Stimulated activated CD8-positive, alpha-beta memory T cell treated with anti-CD3 and anti-CD28 coated beads, Interleukin-15, amount 100 ng/mL, for 48 hours (primary cell): ENCODE results near the gene GRID1.
A peak's percentile ranks its signal among the peaks of the same experiment; 100 is the strongest.

Source experiments
- DNase-seq, 2 donors: peaks; one replicate each; pipeline ENCODE4 v3.0.0-alpha.2; 2020; ENCODE audit warnings: low read depth in 2 of 2

GRID1 gene

DNA sequence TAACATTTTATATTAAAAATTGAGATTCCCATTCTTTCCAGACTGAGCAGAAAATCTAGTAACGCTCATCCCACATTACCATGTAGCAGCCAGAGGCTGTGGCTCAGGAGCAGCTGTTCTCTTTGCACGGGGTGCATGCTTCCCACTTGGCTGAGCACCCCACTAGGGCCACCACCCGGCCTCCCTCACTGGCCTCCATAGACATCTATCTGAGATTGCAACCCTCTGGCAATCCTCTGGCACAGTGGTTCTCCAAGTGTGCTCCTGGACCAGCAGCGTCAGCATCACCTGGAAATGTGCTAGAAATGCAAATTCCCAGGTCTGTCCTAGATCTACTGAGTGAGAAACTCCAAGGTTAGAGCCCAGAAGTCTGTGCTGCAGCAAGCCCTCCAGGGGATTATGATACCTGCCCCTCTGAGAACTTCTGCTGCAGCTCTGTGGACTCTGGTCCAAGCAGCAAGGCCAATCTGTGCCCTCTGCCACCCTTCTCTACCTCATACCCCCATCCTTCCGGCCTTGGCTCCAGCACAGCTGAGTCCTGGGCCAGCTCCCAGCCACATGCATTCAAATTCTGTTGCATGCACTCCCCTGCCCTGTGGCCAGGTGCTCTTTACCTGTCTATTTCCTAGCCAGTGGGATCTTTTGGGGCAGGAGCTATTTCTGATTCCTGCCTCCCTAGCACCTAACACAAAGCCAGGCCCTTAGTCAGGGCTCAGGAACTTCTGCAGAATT, 301.5 kb downstream of the GRID1 start:
- DNase-seq: no peak

GRCh38 chr10:86064219-86064618, 302.4 kb downstream of the GRID1 start:
- no peak for DNase-seq

DNA sequence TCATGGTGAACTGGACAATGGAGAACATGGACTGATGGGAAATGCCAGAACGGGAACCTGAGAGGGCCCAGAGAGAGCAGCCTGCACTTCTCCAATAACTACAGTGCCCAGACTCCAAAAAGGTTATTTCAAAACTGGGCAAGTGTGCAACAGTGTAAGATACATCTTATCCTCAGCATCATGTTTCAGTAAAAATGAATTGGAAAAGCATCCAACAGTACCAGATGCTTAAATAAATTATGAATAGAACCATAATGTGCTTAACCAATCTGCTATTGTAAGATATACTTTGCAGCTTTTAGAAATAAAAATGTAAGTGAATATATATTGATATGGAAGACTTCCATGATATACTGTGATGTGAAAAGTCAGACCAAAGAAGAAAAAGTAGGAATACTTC, 303.3 kb downstream of the GRID1 start:
- DNase-seq: no peak

- no peak for DNase-seq
Observed at GRCh38 chr10:86062647-86063145, 303.9 kb downstream of the GRID1 start.

DNA sequence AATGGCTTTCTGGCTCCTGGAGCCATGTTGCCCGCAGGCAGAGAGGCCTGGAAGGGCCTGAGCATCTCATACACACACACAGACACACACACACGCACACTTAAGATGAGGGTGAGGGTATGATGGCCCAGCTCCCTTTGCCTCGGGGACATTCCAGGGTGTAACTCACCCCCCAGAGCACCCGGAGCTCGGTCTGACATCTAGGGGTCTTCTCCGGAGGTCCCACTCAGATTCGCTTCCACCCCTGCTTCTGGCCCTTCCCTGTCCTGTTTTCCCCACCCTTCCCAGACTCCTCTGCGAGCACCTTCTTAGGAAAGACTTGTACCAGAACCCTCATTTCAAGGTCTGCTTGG, 304.4 kb downstream of the GRID1 start:
- DNase-seq: no peak

GRCh38 chr10:86061278-86062197, 305.1 kb downstream of the GRID1 start:
- no peak for DNase-seq

DNA sequence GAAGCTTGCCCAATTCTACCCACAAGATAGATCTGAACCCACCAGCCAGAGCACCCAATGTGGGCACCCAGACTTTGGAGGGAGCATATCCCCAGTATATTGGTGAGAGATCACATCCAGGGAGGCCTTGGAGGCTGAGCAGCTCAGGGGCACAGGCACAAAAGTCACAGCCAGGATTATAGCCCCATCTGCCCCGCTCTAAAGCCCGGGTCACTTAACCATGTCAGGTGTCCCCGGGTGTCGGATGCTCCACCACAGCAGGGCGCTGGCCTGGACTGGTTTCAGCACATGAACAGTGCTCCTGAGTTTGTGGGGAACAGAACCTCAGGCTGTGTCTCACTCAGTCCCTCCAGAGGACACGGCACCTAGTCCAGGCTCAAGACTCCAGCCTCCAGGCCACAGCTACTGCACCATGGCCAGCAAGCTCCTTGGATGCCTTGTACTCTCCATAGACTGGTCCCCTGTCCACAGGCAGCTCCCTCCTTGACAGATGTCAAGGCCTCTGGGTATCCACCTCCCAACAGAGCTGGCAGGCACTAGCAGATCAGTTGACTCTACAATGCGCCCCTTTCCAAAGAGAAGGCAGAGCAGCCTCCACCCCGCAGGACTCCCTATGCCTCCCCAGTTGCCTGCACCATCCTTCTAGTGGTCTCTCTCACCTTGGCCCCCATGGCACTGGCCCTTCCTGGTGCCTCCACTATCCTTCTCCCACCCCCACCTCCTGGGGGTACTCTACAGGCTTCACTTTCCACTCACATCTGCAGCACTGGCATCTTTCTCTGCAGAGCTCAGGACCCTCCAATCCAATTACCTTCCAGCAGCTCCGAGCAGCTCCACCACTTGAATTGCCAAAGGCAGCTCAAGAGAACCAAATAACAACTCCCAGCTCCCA, 306.0 kb downstream of the GRID1 start:
- no peak for DNase-seq

- DNase-seq: no peak
Observed at GRCh38 chr10:86059892-86060291, 306.7 kb downstream of the GRID1 start.

GRCh38 chr10:86058964-86059363, 307.6 kb downstream of the GRID1 start:
- no peak for DNase-seq

- no peak for DNase-seq
Observed at GRCh38 chr10:86057708-86058107, 308.9 kb downstream of the GRID1 start.

GRCh38 chr10:86056672-86057071, 309.9 kb downstream of the GRID1 start:
- no peak for DNase-seq

GRCh38 chr10:86055928-86056327, 310.7 kb downstream of the GRID1 start:
- no peak for DNase-seq

DNA sequence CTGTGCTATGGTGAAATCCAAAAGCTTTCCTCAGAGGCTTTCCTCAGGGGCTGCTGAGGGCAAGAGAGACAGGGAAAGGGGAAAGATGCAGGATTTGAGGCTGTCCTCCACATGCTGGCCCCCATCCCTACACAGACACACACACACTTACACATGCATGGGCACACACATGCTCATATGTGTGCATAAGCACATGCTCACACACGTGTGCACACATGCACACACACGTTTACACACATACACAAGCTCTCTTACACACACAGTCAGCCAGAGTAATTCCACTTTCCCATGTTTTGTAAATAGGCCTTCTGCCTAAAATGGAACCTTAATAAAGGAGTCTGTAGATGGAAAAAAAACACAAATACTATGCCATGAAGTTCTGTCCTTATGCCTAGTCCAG, 312.9 kb downstream of the GRID1 start:
- no peak for DNase-seq

DNA sequence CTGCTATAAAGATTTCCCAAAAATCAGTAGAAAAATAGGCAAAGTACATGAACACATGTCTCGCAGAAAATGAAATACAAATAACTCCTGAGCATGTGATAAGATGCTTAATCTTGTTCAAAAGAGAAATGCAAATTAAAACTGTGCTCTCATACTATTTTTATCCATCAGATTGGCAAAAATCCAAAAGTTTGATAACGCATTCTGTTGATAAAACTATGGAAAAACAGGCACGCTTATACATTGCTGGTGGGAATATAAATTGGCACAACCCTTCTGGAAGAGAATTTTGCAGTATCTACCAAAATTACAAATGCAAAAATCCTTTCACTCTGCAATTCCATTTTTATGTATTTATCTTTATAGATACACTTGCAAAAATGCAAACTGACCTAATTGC, 315.0 kb downstream of the GRID1 start:
- no peak for DNase-seq

DNA sequence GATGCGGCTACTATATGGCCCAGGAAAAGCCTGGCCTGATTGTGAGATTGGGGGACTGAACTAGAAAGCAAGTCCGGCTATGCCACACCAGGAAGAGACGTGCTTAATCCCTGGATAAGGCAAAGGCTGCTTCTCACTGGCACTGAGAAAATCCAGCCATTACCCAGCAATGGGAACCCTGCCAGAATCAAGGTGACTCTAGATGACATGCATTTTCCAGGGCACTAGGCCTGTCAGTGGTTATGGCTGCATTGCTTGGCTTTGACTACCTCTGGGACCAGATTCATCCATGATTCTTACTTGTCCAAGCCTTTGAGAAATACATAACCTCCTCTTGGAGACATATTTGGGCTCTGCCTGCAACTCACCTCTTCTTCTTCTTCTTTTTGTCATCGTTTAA, 317.2 kb downstream of the GRID1 start:
- no peak for DNase-seq

DNA sequence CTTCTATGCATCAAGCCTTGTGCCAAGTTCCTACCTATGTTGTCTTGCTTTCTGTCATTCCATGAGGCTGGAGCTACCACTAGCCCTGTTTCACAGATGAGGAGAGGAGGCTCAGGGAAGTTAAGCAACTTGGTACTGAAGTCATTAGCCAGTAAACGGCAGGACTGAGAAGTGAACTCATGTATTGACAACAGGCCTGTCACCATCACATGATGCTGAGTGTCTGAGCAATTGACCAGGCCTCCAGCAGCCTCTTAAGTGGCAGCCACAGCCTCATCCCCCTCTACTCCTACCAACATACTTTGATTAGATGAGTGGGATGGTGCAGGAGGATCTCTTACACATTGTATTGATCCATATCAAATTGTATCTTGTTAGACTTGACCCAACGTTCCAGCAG, 317.6 kb downstream of the GRID1 start:
- no peak for DNase-seq

DNA sequence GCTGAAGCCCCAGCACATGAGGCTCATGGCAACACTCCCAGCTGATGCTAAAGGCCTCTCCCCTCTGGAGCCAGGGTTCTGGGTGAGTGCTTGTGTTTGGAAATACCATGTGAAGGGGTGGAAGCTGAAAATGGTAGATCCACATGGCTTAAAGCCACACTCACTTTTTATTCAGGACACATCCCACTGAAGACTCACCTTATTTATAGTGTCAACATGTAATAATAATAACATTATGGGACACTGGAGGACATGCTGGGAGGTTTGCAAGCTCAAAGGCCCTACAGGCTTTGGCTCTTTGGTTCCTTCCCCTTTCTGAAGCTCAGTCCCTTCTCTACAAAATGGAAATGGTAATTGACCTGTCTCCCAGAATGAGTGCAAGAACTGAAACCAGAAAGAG, 318.0 kb downstream of the GRID1 start:
- DNase-seq: no peak

DNA sequence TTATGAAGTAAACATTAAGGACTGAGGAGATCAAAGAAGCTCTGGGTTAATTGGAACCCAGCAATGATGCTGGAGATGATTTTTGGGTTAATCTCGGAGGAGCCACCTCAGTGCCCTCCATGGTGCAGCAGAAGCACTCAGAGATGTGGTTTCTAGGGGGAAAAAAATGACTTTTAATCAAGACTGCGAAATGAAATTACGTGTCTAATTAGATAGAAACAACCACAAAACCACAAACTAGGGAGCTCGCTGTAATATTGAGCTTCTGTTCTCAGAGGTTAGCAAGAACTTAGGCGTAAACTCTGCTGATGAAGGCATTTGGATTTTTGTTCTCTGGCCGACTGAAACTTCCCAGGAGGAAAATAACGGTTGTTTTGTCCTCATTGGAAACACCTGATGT, 319.0 kb downstream of the GRID1 start:
- peak; percentile 7 to 9 for DNase-seq

GRCh38 chr10:86046845-86047460, 319.6 kb downstream of the GRID1 start:
- DNase-seq: peak in 1 of 2 donors; percentile 8

GRCh38 chr10:86045896-86046295, 320.7 kb downstream of the GRID1 start:
- DNase-seq: no peak

- DNase-seq: no peak
Observed at GRCh38 chr10:86044029-86044428, 322.6 kb downstream of the GRID1 start.

- DNase-seq: no peak
Observed at GRCh38 chr10:86043236-86043635, 323.4 kb downstream of the GRID1 start.
